ENCODE data around the gene ADAM8.
"Not testable (repeated sequence)": the region's sequence is repeated elsewhere in the genome, so short reads cannot be mapped to it uniquely, and the experiment has no call there.

Gene ADAM8

DNA sequence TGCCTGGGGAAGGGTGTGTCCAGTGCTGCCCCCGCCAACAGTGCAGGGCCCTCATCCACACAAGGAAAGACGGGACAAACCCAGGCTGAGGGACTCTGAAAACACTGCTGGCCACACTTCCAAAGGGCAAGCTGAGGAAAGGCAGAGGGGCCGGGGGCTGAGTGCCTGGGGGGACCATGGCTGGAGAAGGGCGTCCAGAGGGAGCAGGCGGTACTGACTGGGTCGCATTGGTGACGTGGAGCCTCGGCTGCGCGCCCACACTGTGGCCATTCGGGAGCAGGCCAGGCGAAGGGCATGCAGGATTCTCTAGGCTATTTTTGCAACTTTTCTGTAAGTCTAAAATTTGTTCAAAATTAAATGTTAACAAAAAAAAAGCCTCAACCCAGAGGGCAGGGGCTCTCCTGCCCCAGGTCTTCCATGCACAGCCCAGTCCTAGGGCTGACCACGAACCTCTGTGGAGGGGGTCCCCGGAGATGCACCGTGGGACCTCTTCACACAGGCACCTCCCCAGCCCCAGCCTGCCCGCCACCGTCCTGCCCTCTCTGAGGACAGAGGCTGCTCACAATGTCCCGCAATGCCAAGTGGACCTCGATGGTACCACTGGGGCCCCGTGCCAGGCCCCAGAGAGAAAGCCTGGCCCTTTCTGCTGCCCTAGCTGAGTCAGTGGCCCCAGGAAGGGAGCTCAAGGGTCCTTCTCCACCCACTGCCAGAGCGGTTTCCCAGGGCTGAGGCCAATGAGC is 10.4 kb downstream of the ADAM8 start:
- DNase-seq: no peak

DNA sequence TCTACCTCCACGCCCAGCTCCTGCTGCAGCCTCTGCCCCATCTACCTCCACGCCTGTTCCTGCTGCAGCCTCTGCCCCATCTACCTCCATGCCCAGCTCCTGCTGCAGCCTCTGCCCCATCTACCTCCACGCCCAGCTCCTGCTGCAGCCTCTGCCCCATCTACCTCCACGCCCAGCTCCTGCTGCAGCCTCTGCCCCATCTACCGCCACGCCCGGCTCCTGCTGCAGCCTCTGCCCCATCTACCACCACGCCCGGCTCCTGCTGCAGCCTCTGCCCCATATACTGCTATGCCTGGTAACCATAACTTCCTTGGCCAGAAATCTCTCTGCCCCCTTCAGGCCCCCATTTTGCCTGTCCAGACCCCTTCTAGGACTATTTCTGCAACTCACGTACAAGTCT is 11.6 kb downstream of the ADAM8 start:
- DNase-seq: not testable (repeated sequence)

DNA sequence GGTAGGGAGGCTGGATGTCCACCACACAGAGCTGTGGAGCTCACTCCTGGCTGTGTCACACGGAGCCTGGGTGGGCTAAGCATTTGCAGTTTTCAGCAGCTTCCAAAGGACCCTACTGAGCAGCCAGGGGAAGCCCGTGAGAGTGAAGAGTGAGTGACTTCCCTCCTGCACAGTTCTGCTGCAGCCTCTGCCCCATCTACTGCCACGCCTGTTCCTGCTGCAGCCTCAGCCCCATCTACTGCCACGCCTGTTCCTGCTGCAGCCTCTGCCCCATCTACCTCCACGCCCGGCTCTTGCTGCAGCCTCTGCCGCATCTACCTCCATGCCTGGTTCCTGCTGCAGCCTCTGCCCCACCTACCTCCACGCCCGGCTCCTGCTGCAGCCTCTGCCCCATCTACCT is 12.2 kb downstream of the ADAM8 start:
- DNase-seq: no peak

DNA sequence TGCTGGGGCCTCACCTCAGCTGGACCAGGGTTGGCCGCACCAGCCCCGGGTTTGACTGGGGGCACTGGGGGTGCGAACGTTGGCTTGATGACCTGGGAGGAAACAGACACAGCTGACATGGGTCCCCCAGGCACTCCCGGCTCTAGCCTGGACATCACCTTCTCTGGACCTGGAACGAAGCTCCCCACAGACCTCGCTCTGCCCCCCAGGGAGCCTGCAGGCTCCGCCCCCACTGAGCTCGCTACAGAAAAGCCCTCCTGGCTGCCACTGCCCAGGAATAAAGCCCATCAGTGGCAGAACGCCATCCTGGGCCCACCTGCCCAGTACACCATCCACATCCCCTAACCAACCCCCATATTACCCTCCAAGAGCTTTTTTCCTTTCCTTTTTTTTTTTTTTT is 13.0 kb downstream of the ADAM8 start:
- DNase-seq: no peak

DNA sequence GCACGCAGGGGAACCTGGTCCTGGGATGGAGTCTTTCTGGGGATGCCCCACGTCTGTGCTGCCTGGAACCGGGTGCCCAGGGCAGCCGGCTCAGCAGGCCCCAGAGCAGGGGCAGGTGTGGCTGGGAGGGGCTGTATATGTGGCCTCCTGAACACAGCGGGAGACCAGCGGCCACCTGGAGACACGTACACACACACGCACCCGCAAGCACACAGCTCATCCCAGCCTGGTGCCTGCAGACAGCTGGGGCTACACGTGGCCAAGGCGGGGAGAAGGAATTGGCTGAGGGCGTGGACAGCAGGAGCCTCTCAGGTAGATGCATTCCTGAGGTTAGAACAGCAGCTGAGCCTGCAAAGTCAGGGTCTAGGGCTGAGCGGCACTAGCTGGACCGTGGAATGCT is 14.0 kb downstream of the ADAM8 start:
- no peak for DNase-seq

DNA sequence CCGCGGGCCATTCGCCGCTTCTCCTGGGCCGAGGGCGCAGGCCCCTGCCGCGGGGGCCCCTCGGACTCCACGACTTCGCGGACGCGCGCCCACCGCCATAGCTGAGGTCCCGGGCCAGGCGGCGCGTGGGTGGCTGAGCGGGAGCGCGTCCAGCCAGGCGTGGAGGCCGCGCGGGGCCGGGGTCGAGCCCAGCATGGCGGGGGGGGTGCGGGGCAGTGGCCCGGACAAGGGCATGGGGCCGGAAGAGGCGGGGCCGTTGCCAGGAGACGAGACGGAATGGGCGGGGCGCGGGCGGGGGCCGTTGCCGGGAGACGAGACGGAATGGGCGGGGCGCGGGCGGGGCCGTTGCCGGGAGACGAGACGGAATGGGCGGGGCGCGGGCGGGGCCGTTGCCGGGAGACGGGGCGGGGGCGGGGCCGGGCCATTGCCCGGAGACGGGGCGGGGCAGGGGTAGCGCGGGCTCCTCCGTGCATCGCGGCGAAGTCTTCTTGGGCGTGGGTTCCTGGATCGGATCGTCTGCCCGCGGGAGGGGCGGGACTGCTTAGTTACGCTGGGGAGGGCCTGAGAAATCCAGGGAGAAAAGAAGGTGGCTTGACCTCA is 14.8 kb downstream of the ADAM8 start:
- peak; percentile 80 to 82 for DNase-seq

DNA sequence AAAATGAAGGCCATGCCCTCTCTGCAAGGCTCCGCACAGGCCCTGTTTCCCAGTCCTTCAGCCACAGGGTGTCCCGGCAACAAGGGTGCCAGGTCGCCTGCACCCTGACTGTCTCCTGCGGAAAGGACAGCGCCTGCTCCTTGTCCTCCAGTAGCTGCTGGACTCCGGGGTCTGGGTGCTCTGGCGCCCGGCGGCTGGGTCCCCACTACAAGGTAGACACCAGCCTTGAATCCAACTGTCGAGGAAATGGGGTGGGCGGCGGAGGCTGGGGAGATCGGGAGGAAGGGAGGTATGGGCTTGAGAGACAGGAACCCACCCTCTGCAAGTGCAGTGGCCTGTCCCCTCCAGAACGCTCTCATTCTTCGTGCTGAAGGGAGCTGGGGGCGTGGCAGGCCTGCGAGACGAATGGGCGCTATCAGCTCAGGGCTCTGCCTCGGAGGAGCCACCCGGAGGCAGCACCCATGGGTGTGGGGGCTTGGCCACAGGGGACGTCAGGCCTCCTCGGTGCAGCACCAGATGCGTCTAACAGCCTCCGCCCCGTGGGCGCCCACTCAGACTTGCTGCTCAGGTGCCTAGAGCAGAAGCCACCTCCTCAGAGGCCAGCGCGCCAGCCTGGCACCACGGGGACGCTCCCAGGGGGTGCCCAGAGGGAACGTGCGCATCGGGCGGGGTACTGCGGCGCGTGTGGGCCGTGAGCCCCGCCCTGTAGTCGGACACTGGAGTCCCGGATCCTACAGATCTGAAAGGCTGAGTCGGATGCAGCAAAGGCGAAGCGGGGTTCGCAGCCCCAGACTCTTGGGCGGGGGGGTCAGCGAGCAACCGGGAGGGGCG is 15.6 kb downstream of the ADAM8 start:
- peak; percentile 48 to 57 for DNase-seq

DNA sequence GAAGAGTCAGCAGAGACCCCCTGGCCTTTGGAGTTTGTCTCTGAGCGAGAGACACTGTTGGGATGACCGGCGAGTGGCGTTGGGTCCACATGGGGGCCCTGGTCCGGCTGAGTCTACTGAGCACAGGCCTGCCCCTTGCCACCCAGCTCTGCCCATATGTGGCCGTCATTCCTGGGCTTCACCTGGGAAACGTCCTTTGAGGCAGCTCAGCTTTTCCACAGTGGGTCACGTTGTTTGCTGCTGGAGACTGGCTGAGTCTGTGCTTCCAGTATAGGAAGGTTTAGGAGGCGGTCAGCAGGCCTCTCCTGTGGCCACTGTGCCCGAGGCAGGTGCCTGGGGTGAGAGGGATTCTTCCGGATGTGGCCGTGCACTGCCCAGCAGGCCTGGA is 17.1 kb downstream of the ADAM8 start:
- no peak for DNase-seq

DNA sequence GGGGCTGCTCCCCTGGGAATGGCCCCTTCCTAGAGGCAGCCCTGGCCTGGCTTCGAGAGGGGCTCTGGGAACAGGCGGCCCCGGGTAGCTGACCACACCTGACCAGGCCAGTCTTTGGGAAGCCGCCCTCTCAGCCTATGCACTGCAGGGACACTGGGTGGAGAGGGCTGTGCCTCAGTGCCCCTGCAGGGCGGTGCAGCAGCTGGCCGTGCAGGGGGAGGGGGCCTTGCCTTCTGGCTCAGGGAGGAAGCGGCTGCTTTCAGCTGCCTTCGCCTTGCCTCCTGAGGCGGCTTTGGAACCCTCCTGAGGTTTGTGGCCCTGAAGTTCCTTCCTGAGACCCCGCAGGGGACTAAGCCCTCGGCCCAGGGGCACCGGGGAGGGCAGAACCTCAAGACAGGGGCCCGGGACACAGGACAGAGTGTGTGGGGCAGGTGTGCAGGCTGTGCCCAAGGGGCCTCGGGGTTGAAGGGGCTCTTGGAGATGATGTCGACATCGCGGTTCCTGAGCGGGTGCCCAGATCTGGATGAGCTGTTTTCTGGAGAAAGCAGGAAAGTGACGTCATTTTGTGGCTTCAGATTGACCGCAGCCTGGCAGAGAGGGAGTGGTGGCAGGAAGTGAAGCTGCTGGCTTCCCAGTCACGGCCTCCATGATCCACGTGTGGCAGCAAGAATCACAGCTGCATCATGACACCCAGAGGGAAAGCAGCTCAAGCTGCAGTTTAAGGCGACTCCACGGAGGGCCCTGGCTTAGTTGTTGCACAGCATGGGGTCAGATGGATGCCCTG is 17.7 kb downstream of the ADAM8 start:
- peak; percentile 87 to 89 for DNase-seq

DNA sequence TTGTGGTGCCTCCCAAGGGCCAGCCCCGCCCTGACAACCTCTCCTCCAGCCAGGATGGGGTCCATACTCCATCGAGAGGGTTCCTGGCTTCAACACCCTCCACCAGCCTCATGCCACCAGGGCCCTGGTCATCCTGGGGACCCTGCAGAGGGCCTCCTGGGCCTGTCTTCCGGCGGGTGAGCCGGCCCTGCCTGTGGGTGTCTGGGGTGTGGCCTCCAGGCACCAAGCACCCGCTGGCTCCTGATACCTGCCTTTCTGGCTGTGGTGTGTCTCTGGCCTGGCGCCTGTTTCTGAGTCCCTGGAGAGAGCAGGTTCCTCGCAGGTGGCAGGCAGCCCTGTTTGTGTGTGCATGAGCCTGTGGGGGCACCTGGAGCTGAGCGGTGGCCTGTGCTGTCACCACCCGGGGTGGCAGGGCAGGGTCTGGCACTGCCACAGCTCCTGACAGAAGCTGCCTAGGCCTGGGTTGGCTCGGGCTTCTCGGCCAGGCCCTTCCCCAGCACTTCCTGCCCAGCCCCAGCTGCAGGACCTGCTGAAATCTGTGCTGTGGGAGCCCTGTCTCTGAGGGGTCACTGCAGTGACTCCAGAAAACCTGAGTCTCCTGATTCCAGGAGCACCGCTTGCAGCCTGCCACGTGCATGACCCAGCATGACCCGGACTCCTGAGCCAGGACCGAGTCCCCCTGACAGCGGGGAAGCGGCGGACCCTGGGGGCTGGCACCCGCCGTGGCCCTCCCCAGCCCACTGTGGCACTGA is 18.4 kb downstream of the ADAM8 start:
- no peak for DNase-seq

DNA sequence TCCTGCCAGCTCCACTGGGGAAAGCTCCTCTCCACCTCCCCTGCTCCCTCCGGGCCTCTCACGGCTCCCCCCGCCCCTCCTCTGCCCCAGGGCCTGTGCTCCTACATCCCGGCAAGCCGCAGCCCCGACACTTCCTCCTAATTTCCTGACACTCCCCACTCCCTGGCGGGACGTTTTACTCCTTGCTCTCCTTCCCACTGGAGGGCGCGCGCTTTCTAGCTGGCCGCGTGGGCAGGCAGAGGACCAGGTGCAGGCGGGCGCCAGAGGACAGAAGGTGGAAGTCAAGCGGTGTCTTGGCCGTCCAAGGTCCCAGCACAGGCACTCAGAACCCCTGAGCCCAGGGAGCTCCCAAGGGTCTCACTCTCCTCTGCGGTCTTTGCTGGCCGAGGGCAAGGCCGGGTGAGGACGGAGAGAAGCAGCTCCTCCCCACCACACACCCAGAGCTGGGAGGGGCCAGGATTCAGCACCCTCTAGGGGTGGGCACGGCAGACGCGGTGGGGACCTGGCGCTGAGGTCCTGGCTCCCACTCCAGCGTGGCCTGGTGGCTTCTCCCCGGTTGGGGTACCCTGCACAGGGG is 19.1 kb downstream of the ADAM8 start:
- DNase-seq: no peak

DNA sequence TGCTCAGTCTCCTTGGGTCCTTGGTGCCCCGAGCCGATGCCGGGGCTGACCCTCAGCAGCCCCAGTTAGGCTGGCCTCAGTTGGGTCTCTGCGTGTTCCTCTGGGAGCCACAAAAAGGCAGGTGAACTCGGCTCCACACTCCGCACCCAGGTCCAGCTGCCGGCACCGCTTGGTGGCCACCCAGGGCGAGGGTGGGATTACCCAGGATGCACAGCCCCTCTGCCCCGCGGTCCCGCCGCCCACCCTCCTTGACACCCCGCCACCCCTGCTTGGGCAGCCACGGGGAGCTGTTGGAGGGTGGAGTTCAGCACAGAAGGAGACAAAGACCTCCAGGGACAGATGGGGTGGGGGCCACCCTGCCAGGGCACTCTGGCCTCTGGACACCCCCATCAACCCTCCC is 21.3 kb downstream of the ADAM8 start:
- DNase-seq: no peak

DNA sequence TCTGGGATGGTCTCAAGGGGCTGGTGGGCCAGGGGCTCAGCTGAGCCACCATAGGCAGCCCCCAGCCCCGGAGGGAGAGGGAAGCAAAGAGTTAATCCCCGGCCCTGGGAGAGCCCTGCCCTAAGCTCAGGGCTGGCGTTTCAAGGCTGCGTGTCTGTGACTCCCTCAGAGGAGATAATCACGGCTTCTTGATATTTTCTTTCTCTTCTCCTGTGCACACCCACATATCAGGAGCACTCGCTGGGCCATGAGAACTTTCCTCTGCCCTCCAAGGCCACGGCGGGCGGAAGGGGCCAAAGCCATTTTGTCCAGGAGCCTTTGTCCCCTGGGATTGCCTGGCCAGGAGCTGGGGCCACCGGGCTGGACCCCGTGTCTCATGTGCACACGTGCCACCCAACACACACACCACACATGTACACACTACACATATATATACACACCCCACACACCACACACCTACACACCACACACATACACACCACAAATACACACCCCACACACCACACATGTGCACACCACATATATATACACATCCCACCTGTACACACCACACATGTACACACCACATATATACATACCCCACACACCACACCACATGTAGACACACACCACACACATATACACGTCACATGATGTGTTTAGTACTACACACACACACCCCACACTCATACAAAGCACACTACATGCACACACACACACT is 22.1 kb downstream of the ADAM8 start:
- DNase-seq: no peak

DNA sequence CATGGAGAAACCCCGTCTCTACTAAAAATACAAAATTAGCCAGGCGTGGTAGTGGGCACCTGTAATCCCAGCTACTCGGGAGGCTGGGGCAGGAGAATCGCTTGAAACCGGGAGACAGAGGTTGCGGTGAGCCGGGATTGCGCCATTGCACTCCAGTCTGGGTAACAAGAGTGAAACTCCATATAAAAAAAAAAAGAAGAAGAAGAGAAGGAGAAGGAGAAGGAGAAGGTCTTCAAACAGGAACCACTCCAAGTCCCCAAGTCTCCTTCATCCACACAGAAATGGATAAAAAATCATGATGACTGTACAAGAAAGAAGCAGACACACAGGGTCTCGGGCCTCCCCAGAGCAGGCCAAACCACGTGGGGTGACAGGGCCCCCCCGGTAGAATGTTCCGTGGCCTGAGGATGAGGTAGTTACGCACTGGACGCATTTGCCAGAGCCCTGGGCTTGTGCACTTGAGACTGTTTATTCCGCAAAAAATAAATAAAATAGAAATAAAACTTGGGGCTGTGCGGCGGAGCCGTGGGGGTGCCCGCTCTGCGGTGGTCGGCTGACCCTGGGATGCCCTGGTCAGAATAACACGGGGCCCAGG is 23.2 kb downstream of the ADAM8 start:
- DNase-seq: no peak

DNA sequence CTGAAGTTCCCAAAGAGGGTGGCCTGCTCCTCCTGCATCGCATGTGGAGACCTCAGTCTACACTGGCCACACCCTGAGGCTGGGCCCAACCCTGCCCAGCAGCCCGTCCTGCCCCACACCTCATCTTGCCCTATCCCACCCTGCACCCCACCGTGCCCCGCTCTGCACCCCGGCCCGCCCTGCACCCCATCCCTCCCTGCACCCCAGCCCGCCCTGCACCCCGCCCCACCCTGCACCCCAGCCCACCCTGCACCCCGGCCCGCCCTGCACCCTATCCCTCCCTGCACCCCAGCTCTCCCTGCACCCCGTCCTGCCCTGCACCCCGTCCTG is 24.5 kb downstream of the ADAM8 start:
- no peak for DNase-seq

DNA sequence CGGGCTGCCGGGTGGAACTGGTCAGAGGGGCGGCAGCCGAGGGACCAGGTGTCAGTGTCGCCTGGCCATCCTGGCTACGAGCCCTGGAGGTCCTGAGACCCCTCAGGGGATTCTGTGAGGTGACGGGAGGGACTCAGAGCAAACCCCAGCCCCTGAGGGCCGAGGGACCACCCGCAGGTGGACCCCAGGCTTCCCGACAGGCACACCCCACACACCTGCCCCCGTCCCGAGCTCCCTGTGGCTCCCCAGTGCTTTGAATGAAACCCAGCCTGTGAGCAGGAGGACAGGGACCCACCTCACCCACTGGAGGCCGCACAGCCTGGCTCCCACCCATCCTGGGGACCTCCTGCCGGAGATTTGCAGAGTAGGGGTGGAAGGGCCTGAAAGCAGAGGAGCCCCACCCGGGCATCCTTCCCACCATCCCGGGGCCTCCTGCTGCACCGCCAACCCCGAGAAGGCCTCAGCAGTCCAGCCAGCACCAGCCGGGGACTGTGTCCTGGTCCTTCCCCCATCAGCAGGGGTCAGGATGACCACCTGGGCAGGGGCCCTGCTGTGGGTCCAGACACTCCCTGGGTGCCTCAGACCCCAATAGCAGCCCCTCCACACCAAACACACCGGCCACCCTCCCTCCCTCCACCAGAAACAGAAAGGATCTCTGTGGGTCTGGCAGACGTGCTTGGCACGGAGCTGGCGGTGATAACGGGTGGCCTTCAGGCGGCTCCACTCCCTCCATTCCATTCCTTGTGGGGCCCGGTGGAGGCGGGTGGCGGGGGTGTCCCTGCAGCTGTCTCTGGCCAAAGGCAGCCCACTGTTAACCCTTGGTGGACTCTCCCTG is 25.1 kb downstream of the ADAM8 start:
- DNase-seq: no peak

DNA sequence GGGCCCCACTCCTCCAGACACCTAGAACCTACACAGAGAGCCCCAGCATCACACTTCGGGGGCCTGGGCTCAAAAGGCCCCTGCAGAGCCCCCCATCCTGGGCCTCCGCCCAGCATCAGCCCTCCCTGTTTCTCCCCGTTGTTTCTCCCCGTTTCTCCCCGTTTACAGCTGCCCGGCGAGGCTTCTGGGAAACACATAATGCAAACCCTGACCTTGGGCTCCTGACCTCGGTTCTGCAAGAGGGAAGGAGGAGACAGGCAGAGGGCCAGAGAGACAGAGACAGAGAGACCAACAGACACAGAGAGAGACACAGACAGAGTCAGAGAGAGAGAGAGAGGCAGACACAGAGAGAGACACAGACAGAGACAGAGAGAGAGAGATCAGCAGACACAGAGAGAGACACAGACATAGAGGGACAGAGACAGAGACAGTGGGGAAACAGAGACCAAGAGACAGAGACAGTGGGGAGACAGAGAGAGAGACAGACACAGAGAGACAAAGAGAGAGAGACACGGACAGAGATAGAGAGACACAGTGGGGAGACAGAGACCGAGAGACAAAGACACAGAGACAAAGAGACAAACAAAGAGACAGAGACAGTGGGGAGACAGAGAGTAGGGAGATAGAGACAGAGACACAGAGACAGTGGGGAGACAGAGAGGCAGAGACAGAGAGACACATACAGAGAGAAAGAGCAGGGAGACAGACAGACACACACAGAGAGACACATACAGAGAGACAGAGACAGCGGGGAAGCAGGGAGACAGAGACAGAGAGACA is 26.5 kb downstream of the ADAM8 start:
- DNase-seq: no peak

DNA sequence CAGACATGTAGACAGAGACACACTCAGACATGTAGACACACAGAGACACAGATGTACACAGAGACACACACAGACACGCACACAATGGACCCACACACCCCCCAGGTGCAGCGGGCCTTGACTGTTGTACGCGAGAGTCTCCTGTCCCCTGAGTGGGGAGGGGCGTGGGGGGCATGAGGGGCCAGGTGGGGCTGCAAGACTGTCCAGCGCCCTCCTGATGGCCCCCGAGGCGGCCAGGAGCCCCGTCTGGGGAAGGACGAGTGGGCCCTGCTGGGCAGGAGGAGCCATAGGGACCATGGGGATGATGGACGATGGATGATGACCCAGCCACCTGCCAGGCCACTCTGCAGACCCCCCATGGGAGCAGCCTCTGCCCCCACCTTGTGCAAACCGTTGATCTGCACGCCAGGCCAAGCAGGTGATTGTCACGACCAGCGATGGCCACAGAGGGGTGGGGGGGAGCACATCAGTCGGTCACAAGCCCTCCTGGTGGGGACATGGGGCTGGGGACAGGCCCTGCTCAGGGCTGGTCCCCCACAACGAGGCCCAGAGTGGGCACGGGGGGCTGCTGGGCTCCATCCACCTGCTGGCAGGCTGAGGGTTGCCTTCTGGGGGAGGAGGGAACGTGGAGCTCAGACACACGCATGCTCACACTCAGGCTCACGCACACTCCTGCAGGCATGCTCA is 27.4 kb downstream of the ADAM8 start:
- no peak for DNase-seq

DNA sequence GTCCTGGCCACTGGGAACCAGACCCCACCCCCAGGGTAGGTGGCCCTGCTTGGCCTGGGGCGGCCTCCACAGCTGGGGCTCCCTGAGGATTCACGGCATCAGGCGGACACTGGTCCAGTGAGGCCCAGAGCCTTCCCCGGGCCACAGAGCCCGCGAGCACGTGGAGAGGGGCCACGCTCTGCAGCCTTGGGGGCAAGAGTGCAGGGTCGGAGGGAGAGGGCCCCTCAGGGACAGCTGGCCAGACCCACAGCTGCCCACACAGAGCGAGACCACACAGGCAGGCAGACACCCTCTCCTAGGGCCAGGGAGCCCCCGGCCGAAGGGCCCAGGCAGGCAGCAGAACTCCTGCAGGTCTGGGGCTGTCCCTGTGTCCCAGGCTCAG is 28.3 kb downstream of the ADAM8 start:
- DNase-seq: no peak

Measured in activated CD4-positive, alpha-beta T cell treated with anti-CD3 and anti-CD28 coated beads, Interleukin-2, amount 50 U/mL, for 4 hours (primary cell).